Astrocyte of the spinal cord (primary cell): ENCODE data around the gene HP1BP3.
A peak's percentile ranks its signal among the peaks of the same experiment; 100 is the strongest.

Experiments used
- DNase-seq: peaks from one replicate; pipeline ENCODE4 v3.0.0; 2011; ENCODE audit warnings: low read depth, low spot score
- H3K4me3 ChIP-seq: 2 replicates; pipeline ENCODE4 v1.5.1; 2011; ENCODE audit warnings: low read depth, mild to moderate bottlenecking, low read length, moderate library complexity
- CTCF ChIP-seq: IDR thresholded peaks from 2 replicates; pipeline ENCODE4 v1.5.1; 2012; ENCODE audit warnings: low read depth, mild to moderate bottlenecking, low read length, inconsistent platforms
- in situ Hi-C: cut with HindIII; loops from 2 replicates; pipeline ENCODE4 v1.10.0; 2017; ENCODE audit warnings: low sequenced_read_pairs

Gene HP1BP3

DNA sequence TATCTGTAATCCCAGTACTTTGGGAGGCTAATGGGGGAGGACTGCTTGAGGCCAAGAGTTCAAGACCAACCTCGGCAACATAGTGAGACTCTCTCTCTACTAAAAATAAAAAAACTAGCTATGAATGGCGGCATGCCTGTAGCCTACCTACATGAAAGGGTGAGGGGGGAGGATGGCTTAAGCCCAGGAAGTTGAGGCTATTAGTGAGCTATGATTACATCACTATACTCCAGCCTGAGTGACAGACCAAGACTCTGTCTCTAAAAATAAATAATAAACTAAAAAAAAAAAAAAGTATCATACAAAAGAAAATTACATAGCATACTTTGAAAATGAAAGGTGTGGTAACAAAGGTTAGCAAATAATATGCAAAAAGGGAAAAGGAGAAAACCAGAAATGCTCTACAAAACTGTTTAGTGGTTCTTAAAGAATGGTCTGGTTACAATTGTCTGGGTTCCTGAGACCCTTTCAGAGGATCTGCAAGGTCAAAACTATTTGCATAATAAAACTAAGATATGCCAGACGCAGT lies 35.6 kb downstream of the HP1BP3 start:
- TF ChIP-seq CTCF, result no peak
- H3K4me3 ChIP-seq, result no peak overlapping the region
- no peak for DNase-seq
- in situ Hi-C loops, result no loop called here

DNA sequence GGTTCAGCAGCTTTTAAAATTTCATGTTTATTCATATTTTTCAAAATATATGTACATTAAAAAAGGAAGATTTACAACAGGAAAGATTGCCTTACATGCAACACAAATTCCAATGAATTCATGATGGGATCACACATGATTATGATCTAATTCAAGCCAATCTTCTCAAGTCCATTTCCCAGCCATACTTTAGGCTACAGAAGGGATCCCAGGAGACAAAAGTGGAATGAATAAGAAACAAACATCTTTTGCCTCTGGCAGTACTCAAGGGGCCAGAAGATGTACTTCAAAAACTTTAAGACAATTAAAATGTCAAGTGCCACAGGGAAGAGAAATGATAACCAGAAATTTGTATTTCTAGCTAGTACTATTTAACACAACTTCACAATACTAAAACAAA lies 44.4 kb downstream of the HP1BP3 start:
- TF ChIP-seq CTCF, result no peak
- no peak for DNase-seq
- in situ Hi-C loops, result no loop called here
- no peak overlapping the region for H3K4me3 ChIP-seq

GRCh38 chr1:20740781-20741180 lies 46.3 kb downstream of the HP1BP3 start:
- in situ Hi-C loops, result no loop called here
- TF ChIP-seq CTCF, result no peak

GRCh38 chr1:20739225-20739624 lies 47.9 kb downstream of the HP1BP3 start:
- peak; percentile 19 for DNase-seq
- TF ChIP-seq CTCF, result no peak
- no peak overlapping the region for H3K4me3 ChIP-seq
- in situ Hi-C loops, result no loop called here

More at GRCh38 chr1:20740781-20741180, 46.3 kb downstream of the HP1BP3 start:
- DNase-seq, result no peak
- no peak overlapping the region for H3K4me3 ChIP-seq

DNA sequence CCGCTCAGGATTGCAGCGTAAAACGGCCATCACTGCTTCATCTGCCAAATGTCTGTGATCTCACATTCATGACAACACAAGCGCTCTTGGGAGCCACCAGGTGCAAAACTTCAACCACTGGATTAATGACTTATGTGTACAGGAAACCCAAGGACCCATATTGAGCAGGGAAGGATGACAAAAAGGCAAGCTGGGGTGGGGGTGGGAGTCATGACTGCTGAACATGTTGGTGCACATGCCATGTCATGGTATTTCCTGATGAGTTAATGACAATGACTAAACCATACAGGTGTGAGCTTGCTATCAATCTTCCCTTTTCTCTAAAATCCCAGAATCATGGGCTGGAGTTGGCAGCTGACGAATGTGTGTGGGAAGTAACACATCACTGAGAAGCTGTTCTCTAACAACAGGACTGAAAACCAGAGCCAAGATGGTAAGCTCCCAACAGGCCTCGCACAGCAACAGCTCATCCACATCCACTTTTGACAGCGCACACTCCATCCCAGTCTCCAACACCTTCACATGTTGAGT lies 51.5 kb downstream of the HP1BP3 start:
- in situ Hi-C loops, result no loop called here
- H3K4me3 ChIP-seq, result no peak overlapping the region
- no peak for TF ChIP-seq CTCF
- no peak for DNase-seq

GRCh38 chr1:20733360-20733975 lies 53.6 kb downstream of the HP1BP3 start:
- H3K4me3 ChIP-seq, result no peak overlapping the region
- peak; percentile 14 for DNase-seq
- TF ChIP-seq CTCF, result no peak
- in situ Hi-C loops, result no loop called here
